ENCODE measurements around the gene ACVR1C. TPM values are rescaled to one million over a fixed set of nuclear protein-coding genes. Genes with fewer than 3 reads are reported as not detected.
A peak's percentile ranks its signal among the peaks of the same experiment; 100 is the strongest.
"Not testable (repeated sequence)": the region's sequence is repeated elsewhere in the genome, so short reads cannot be mapped to it uniquely, and the experiment has no call there.

Gene ACVR1C
- total RNA-seq, 1 experiment from 2014 or later: 2.1 TPM

GRCh38 chr2:157526070-157526469 is 102.6 kb downstream of the ACVR1C start:
- DNase-seq: no peak
- TF ChIP-seq, protein P1, sequence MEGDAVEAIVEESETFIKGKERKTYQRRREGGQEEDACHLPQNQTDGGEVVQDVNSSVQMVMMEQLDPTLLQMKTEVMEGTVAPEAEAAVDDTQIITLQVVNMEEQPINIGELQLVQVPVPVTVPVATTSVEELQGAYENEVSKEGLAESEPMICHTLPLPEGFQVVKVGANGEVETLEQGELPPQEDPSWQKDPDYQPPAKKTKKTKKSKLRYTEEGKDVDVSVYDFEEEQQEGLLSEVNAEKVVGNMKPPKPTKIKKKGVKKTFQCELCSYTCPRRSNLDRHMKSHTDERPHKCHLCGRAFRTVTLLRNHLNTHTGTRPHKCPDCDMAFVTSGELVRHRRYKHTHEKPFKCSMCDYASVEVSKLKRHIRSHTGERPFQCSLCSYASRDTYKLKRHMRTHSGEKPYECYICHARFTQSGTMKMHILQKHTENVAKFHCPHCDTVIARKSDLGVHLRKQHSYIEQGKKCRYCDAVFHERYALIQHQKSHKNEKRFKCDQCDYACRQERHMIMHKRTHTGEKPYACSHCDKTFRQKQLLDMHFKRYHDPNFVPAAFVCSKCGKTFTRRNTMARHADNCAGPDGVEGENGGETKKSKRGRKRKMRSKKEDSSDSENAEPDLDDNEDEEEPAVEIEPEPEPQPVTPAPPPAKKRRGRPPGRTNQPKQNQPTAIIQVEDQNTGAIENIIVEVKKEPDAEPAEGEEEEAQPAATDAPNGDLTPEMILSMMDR (IDR thresholded peaks at IDR 0.05; ENCODE audit: insufficient read depth in 1 of 2, low read depth in 1 of 2, low read length in 1 of 2, severe bottlenecking in 1 of 2, unreplicated experiment in 1 of 2): no peak
- Histone ChIP-seq H3K27me3 (replicated peaks; ENCODE audit: control insufficient read depth, insufficient read depth, low read length) (no peaks in the 10 kb centered on the region), H3K9me3 (no peaks in the 10 kb centered on the region), H3K4me1 (no peaks in the 10 kb centered on the region), H3K4me3 (ENCODE audit: low read depth, low read length) (no peak overlapping the region), H3K36me3 (ENCODE audit: control insufficient read depth, insufficient read depth, low read length) (no peaks in the 10 kb centered on the region)
- intact Hi-C loops (cut with micrococcal nuclease; ENCODE audit: unreplicated experiment): no loop called here
- Mint-ChIP-seq H3K27me3 (ENCODE audit: insufficient read depth, unreplicated experiment) (peaks cover 10% of the 10 kb centered on the region), H3K4me1 (ENCODE audit: low read depth, unreplicated experiment) (no peaks in the 10 kb centered on the region), H3K4me3 (ENCODE audit: unreplicated experiment) (no peak overlapping the region), H3K36me3 (ENCODE audit: insufficient read depth, unreplicated experiment) (no peaks in the 10 kb centered on the region), H3K9me3 (ENCODE audit: unreplicated experiment) (peaks cover 11% of the 10 kb centered on the region), H3K27ac (ENCODE audit: unreplicated experiment) (no peak overlapping the region)
- BruUV-seq (replicated peaks): no TSS peak
- POLR2A ChIA-PET: no interaction called here
- CTCF ChIA-PET: interaction anchor here (0.6 kb wide), 1 partner anchor 221 kb away, joined by 3 read pairs; no protein-coding TSS in a partner anchor

- H3K36me3 ChIP-seq (ENCODE audit: control insufficient read depth, insufficient read depth, low read length): no peaks in the 10 kb centered on the region
- H3K27me3 ChIP-seq (replicated peaks; ENCODE audit: control insufficient read depth, insufficient read depth, low read length): no peaks in the 10 kb centered on the region
- intact Hi-C loops (cut with micrococcal nuclease; ENCODE audit: unreplicated experiment): no loop called here
- no peak for DNase-seq
- POLR2A ChIA-PET: no interaction called here
- Mint-ChIP-seq H3K4me1 (ENCODE audit: low read depth, unreplicated experiment) (no peaks in the 10 kb centered on the region), H3K36me3 (ENCODE audit: insufficient read depth, unreplicated experiment) (no peaks in the 10 kb centered on the region), H3K4me3 (ENCODE audit: unreplicated experiment) (no peak overlapping the region), H3K27ac (ENCODE audit: unreplicated experiment) (no peak overlapping the region), H3K27me3 (ENCODE audit: insufficient read depth, unreplicated experiment) (peaks cover 7% of the 10 kb centered on the region), H3K9me3 (ENCODE audit: unreplicated experiment) (peaks cover 12% of the 10 kb centered on the region)
- H3K4me3 ChIP-seq (ENCODE audit: low read depth, low read length): no peak overlapping the region
- H3K4me1 ChIP-seq: no peaks in the 10 kb centered on the region
- H3K9me3 ChIP-seq: no peaks in the 10 kb centered on the region
- TF ChIP-seq, protein P1 (IDR thresholded peaks at IDR 0.05; ENCODE audit: insufficient read depth in 1 of 2, low read depth in 1 of 2, low read length in 1 of 2, severe bottlenecking in 1 of 2, unreplicated experiment in 1 of 2): no peak
- BruUV-seq (replicated peaks): no TSS peak
- CTCF ChIA-PET: no interaction called here
These were observed 105.1 kb downstream of the ACVR1C start for GRCh38 chr2:157523270-157524247.

DNA sequence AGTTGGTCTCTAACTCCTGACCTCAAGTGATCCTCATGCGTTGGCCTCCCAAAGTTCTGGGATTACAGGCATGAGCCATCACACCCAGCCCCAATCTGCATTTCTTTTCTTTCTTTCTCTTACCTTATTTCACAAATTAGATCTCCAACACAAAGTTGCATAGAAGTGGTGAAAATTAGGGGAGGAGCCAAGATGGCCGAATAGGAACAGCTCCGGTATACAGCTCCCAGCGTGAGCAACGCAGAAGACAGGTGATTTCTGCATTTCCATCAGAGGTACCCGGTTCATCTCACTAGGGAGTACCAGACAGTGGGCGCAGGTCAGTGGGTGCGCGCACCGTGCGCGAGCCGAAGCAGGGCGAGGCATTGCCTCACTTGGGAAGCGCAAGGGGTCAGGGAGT is 113.7 kb downstream of the ACVR1C start:
- H3K9me3 Mint-ChIP-seq (ENCODE audit: unreplicated experiment); H3K36me3 ChIP-seq (ENCODE audit: control insufficient read depth, insufficient read depth, low read length); H3K9me3 ChIP-seq; H3K27me3 Mint-ChIP-seq (ENCODE audit: insufficient read depth, unreplicated experiment); POLR2A ChIA-PET; H3K4me1 Mint-ChIP-seq (ENCODE audit: low read depth, unreplicated experiment); H3K36me3 Mint-ChIP-seq (ENCODE audit: insufficient read depth, unreplicated experiment); H3K4me1 ChIP-seq; BruUV-seq (replicated peaks); H3K27me3 ChIP-seq (replicated peaks; ENCODE audit: control insufficient read depth, insufficient read depth, low read length): not testable (repeated sequence)
- DNase-seq: peak; percentile 18 to 45
- peak overlapping the region; percentile 85 for H3K4me3 Mint-ChIP-seq (ENCODE audit: unreplicated experiment)
- peak overlapping the region; percentile 81 for H3K27ac Mint-ChIP-seq (ENCODE audit: unreplicated experiment)
- CTCF ChIA-PET: interaction anchor here (0.7 kb wide), 1 partner anchor 139 kb away, joined by 4 read pairs; no protein-coding TSS in a partner anchor
- intact Hi-C loops (cut with micrococcal nuclease; ENCODE audit: unreplicated experiment): loop anchor here (5.0 kb wide), 1 partner anchor 222 kb away; no protein-coding TSS in a partner anchor
- H3K4me3 ChIP-seq (ENCODE audit: low read depth, low read length): peak overlapping the region; percentile 42

Data from Caco-2 (cell line).